ENCODE measurements around the gene ROR1.

- TF ChIP-seq POLR2A (IDR thresholded peaks at IDR 0.05; ENCODE audit: low read length) (no peak), GATA1 (IDR thresholded peaks at IDR 0.05; ENCODE audit: low read depth, low read length) (no peak)
These were observed 127.3 kb downstream of the ROR1 start for GRCh38 chr1:63901094-63901493.
